NOMO-1 treated with dmso at 0.1 percent for 144 hours (cell line): ENCODE results near the gene DCDC1.
"Not testable (repeated sequence)": the region's sequence is repeated elsewhere in the genome, so short reads cannot be mapped to it uniquely, and the experiment has no call there.

ENCODE experiments used
- DNase-seq: peaks from one replicate; lab custom pipeline; 2025; ENCODE audit not compliant: unreplicated experiment; lab: John Stamatoyannopoulos, UW

The DCDC1 gene

DNA sequence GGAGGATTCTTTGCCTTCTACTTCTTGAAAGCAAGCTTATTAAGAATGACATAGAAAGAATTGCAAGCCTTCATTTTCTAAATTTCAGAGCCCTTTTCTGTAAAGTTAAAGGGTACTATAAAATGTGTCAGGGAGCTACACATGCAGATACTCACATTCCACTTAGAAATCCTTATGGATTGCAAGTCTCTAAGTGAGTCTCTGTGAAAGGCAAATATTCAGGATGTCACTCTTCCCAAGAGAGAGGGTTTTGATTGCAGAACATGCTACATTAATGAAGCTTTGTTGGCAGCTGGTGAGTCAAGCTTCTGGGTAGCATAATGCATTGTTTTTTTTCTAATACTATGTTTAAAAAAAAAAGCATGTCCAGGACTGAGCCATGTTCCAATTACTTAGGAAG, 369.2 kb downstream of the DCDC1 start:
- DNase-seq = no peak

DNA sequence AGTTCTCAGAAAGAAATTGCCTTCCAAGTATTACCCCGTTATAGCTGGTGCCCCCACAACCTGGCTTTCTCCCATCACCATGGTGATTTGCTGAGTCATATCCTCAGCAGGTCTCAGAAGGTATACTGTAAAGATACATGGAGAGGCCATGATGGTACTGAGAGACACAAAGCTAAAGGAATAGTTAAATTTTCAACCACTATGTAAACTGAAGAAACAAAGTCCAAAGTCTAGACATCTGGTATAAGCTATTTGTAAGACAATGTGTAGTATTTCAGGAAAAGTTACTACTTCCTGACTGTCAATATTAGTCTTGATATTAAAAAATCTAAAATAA, 377.1 kb downstream of the DCDC1 start:
- DNase-seq = no peak

DNA sequence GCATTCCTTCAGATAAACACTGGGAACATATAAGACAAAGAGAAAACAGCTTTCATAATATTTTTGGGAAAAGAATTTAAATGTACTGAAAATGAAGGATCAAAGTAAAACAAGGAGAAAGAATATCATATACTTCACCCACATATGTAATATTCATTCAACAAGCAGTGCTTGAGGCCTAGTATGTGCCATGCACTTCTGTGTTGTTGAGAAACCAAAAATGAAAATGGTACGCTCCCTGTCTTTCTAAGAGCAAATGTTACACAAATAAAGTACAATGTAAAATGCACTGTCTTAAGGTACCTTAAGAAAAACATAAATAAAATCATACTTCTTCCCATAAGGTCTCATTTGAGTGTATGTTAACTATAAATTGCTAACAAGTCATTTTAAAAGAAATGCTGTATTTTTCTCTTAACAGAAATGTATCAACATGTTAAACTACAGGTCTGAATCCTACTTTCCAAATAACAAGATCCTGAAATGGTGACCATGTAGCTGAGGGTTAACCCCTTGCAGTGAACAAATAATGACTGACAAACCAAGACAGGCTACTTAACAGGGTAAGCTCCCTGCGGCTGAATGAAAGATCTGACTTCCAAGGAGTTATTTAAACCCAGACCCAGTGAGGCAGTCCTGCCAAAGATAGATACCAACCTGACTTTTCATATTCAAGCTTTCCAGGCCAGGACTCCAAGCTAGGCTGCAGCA, 377.6 kb downstream of the DCDC1 start:
- no peak for DNase-seq

DNA sequence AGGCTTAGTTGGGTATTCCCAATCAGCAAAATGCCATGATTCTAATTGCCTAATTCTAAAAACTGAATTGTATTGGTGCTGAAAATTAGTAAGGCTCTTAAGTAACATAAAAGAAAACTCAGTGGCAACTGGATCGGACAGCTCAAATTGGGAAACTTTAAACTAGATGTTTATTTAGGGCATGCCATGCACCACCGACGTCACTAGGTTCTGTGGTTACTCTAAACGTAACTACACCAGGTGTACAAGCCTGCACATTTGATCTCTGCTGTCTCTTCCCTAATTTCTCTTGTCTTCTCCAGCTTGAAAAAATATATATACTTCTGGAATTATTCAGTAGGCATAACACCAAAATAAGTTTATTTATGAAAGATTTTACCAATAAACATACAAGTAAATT, 378.2 kb downstream of the DCDC1 start:
- no peak for DNase-seq

DNA sequence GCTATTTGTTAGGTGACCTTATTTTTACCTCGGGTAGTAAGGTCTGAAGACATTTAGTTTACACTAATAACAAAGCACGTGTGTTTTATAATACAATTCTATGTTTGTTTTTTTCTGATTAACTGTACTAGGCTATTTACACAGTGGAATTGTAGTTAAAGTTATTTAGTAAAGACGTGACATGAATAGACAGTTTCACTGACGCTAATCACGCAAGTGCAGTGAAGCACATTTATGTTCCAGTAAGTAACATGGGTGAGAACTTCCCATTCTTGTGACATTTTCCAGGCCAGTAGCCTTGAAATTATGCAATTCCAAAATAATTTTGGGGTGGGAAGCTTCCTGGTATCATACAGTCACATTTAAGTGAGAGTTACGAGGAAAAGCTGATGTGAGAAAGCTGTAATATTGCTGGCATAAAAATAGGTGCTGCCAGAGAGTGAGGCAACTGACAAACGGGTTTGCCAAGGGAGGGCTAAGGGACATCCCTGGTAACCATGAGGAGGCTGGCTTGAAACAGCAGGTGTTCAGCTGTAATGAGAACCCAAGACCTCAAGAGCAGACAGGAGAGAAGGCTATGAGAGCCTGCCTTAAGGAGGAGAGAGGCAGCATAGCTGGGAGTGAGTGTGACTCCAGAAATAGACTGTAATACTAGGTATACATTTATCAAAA, 378.8 kb downstream of the DCDC1 start:
- DNase-seq = no peak

DNA sequence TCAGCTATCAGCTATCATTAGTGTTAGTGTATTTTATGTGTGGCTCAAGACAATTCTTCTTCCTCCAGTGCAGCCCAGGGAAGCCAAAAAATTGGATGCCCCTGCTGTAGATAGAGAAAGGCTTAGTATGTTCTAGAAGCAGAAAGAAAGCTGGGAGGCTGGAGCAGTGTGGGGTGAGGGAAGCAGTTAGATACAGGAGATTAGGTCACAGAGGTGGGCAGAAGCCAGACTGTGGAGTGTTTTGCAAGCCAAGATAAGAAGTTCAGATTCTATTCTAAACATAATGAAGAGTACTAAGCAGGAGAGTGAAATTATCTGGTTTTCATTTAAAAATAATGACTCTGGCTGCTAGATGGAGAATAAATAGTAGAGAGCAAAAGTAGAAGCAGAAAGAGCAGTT, 381.7 kb downstream of the DCDC1 start:
- no peak for DNase-seq

DNA sequence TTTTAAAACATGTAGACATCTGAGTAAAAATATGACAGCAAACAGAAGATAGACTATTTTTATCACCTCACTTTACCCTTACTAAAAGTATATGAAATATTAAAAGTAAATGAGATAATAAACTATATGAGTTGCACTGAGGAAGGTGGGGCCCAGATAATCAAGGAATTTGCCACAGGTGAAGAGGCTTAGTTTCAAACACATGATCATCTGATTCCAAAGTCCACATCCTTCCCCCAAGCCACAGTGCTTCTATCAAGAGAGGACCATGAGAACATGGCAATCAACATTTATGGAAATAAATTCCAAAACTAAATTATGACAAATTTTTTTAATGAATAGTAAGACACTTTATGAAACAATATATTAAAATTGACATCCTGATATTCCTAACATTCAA, 384.0 kb downstream of the DCDC1 start:
- no peak for DNase-seq

DNA sequence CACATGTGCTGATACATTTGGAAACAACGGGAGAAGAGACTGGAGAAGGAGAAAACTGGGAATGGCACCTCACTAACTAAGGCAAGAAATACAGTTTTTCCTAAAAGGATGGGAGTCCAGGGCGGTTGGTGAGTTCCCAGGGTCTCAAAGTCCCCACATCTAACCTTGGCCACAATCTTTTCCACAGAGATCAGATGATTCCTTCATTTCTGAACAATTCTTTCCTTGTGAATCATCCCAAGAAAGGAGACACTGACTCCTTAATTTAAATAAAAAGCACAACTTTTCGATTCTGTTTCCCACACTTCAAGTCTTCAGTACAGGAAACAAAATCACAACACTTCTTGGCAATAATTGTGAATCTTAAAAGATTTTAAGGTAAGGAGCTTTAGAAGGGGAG, 384.7 kb downstream of the DCDC1 start:
- DNase-seq = no peak

DNA sequence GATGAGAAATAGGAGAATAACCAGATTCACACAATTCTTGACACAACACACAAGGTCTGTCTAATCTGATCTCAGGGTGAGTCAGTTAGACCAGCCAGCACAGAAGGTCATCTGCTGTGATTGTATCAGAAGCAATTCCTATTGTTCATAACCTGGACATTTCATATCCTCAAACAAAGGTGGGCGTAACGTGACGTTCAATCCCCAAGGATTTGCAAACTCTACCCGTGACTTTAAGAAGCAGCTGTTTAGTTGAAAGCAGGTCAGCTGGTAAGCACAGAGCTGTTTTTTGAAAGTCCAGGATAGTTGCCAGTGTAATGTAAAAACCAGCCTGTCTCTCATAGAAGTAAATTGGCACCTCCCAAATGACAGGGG, 385.1 kb downstream of the DCDC1 start:
- no peak for DNase-seq

DNA sequence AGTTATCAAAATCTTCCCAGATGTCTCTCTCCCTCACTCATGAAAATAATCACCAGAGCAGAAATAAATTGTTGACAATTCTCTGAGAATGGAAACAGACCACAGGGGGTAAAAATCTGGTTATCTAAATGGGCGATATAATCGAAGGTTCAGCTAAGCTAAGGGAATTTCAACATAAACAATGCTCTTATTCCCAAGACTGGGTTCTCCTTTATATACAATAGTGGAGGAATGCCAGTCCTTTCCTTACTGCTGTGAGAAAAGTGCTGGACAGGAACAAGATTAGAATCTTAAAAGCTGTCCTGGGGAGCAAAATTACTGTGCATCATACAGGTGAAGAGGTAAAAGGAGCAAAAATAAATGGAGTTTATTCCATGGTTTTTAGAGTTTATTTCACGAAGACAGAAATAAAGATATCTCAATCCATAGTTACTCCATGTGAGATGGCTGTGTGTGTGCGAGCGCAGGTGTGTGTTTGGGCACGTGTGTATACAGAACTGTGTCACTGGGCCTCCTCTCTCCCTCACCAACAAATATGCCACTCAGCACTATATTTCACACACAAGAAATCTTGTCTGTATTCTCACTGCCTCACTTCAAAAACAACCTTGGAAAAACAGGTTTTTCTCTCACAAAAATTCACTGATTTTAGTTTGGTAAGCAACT, 385.6 kb downstream of the DCDC1 start:
- no peak for DNase-seq

DNA sequence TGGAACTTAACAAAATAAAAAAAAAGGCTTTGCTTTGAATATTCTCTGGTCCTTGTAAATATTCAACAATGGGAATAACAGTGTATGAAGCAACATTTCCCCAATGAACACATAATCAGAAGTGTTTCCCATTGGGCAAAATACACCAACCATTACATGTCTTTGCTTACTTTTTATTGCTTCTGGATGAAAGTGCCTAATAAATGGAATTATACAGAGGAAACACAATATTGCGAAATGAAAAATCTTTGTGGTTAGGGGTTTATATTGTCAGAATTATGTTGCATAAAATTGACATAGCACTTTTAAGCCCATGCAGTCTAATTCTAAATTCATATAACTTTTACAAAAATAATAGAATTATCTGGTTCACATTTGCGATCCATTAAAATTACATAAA, 386.4 kb downstream of the DCDC1 start:
- DNase-seq = no peak

DNA sequence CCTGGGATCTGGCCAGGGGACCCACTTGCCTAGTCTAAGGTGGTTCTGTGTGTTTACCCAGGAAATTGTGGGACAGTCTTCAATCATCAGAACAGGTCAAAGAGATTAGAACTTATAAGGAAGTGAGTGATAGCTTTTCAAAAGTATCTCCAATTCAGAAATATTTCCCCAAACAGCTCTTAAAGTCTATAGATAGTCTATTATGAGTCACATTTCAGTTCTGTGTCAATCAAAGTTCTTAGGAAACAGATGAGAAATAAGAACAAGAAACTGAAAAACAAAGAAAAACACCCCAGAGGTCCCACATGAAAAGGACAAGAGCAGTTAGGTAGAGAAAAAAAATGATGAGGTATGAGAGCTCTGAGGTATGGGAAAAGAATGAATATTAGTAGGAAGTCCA, 402.0 kb downstream of the DCDC1 start:
- DNase-seq = no peak

DNA sequence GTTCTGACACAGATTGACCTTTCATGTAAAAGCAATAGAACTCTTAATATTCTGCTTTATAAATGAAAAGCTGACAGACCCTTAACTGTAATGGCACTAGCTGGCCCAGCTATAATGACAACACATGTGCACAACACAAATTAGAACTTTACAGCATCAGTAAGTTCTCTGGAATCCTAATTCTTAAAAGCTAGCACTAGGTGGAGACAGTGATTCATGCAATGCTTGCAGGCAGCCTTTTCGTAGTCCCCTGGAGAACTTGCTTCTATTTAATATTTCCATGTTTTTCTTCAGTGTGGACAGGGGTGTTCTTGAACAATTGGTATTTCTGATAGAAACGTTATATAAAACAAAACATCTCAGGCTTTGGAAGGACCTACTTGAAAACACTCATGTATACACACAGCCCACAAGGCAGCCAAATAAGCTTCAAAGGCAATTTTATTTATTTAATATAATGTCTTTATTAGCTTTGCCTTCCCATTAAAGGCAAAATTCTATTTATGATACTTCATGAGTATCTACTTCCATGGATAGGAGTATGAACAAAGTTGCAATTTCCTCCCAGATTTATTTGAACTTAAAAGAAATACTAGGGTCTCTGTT, 409.0 kb downstream of the DCDC1 start:
- DNase-seq = no peak

DNA sequence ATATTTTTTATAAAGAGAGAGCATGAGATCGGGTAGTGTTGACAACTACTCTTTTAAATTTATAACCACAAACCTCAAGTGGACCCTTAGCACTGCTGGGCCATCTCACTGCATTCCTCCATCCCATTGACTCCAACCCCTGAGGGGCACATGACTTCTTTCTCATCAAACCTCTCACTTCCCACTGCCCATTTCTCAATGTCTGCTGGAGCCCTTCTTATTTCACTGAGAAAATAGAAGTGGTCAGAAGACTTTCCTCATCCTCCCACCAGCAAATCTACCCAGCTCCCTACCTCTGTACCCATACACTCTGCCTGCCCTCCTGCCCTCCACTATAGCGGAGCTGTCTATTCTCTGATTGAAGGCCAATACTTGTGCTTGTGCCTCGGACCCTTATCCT, 412.8 kb downstream of the DCDC1 start:
- DNase-seq = no peak

DNA sequence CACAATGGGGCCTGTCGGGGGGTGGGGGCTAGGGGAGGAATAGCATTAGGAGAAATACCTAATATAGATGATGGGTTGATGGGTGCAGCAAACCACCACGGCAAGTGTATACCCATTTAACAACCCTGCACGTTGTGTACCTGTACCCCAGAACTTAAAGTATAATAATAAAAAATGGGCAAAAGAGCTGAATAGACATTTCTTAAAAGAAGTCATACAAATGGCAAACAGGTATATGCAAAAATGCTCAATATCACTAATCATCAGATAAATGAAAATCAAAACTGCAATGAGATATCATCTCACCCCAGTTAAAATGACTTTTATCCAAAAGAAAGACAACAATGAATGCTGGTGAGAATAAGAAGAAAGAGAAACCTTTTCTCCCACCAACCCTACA, 419.7 kb downstream of the DCDC1 start:
- DNase-seq = no peak

DNA sequence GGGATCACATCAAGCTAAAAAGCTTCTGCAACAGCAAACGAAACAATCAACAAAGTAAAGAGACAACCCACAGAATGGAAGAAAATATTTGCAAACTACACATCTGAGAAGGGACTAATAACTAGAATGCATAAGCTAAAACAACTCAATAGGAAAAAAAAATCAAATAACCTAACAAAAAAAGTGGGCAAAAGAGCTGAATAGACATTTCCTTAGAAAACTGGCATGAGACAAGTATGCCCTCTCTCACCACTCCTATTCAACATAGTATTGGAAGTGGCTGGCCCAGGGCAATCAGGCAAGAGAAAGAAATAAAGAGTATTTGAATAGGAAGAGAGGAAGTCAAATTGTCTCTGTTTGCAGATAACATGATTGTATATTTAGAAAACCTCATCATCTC, 421.8 kb downstream of the DCDC1 start:
- not testable (repeated sequence) for DNase-seq

DNA sequence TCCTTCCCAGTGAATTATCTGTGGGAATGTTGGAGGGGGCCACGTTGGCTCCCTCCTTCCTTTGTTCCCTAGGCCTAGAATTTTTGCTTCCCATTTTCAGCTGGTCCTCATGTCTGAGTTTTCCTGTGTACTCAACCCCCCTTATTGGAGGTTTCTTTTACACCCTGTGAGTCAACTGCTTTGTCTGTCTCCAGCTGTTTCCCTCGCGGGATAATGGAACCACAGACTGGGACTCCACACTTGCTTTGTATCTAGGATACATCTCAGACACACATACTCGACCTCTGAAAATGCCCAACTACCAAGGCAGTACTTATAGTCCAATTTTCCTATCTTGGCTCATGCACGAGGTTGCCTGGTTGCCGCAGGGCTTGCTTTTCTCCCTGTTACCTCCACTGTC, 430.7 kb downstream of the DCDC1 start:
- no peak for DNase-seq

DNA sequence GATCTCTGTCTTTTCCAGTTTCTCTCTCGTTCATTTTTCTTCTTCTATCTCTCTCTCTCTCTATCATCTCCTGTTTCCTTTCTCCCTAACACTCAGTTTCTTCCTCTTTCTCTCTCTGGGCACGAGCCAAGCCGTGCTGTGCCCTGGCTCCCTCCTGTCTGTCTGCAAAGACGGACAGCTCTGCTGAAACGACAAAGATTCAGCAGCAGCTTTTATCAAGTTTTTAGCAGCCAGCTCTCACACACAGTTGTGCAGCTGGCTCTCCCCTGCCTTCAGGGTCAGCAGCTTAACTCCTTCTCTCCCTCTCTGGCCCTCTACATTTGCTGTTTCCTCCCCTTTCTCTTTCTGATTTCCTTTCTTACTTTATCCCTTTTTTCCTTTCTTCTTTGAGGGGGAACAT, 431.4 kb downstream of the DCDC1 start:
- no peak for DNase-seq

DNA sequence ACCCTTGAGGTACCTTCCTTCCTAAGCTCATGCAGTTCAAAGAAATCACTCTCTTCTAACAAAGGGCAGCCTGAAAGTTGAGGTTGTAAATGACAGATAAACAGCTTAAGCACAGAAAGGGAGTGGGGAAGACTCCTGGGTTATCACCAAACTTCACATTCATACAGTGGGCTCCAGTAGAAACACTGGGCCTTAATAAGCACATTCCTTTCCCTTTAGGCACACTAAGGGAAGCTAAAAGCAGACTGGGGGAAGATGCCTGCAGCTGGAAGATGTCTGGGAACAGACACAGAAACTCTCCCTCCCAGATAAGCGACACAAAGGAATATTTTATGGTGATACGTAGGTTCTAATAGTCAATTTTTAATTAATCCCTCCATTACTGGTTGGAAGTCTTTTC, 433.0 kb downstream of the DCDC1 start:
- no peak for DNase-seq

DNA sequence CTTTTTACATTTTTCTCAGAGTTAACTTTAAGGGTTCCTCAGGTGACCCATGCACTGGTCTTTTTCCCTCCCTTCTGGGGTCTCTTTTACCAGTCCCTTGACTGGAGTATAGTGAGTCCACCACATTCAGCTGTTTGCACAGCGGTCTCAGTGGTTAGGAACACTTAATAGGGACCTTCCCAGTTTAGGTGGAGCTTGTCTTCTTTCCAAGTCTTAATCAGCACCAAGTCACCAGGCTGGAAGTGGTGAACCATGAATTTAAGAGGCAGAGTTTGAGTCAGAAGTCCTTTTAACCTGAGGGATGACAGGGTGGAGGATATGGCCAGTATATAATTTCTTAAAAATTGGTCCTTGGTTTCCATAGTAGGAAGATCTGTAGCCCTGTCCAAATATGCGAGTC, 433.7 kb downstream of the DCDC1 start:
- DNase-seq = no peak

DNA sequence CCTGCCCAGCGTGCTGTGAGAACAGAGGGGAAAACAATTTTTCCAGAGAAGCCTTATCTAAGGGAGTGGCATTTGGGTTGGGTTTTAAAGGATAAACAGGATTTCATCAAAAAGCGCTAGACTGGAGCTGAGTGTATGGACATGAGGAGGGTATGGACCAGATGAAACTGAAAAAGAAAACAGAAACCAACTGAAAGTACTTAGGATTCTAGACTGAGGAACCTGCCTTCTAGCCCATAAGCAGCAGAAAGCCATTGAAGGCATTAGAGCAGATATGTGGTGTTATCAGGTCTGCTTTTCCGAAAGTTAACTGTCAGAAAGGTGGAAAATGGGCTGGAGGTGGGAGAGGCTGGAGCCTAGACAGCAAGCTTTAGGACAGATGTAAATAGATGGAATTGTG, 443.4 kb downstream of the DCDC1 start:
- DNase-seq = no peak

DNA sequence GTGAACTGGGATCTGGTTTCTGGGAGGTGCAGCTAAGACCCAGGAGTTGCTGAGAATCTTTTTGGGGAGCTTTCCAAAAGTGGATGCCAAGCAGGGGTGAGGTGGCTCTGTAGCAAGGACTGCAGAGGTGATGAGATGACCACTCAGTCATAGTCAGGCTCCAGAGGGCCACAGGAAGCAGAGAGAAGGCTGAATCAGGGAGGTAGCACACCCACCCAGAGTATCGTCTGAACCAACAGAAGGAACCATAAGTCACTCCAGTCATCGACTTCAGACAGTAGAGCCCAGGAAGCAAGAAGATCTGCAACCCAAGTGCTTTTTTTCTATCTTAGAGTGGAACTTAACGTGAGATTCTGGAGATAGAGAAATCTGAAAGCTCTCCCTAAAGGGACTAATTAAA, 447.7 kb downstream of the DCDC1 start:
- DNase-seq = no peak
